ENCODE measurements around the gene CYP4B1. TPM values are rescaled to one million over a fixed set of nuclear protein-coding genes. Genes with fewer than 3 reads are reported as not detected.
A peak's percentile ranks its signal among the peaks of the same experiment; 100 is the strongest.

Gene CYP4B1
- total RNA-seq, 2 donors from 2014 or later = 12.5 to 30.0 TPM

GRCh38 chr1:46804926-46805325, 6.1 kb downstream of the CYP4B1 start:
- DNase-seq (no peak), ATAC-seq (no peak)
- no peak overlapping the region for H3K4me3 ChIP-seq

GRCh38 chr1:46805755-46806154, 6.9 kb downstream of the CYP4B1 start:
- H3K4me3 ChIP-seq = no peak overlapping the region

More at GRCh38 chr1:46804926-46805325, 6.1 kb downstream of the CYP4B1 start:
- H3K9me3 ChIP-seq = no peaks in the 10 kb centered on the region
- no peak overlapping the region for H3K27ac ChIP-seq
- intact Hi-C loops (cut with DNase I) = no loop called here
- no peaks in the 10 kb centered on the region for H3K27me3 ChIP-seq
- no peaks in the 10 kb centered on the region for H3K36me3 ChIP-seq (replicated peaks in 1 of 2; ENCODE audit: insufficient read depth in 1 of 2, low read depth in 2 of 2)
- WGBS, 2 donors = 65 to 81% methylated on average over 1 of the region's 1 CpG
- no peaks in the 10 kb centered on the region for H3K4me1 ChIP-seq
- TF ChIP-seq POLR2A (IDR thresholded peaks at IDR 0.05) = no peak
- no peak for TF ChIP-seq CTCF (IDR thresholded peaks at IDR 0.05)

GRCh38 chr1:46806196-46807020, 7.6 kb downstream of the CYP4B1 start:
- peak; percentile 20 to 53 (median 49) for DNase-seq
- H3K27me3 ChIP-seq = no peaks in the 10 kb centered on the region
- WGBS, 2 donors = 47 to 49% methylated on average over 13 of the region's 13 CpGs
- H3K9me3 ChIP-seq = no peaks in the 10 kb centered on the region
- H3K27ac ChIP-seq = peak overlapping the region; percentile 17 to 61 (median 48)
- no peaks in the 10 kb centered on the region for H3K4me1 ChIP-seq
- TF ChIP-seq CTCF (IDR thresholded peaks at IDR 0.05) (no peak), POLR2A (IDR thresholded peaks at IDR 0.05) (no peak)
- H3K36me3 ChIP-seq (replicated peaks in 1 of 2; ENCODE audit: insufficient read depth in 1 of 2, low read depth in 2 of 2) = no peaks in the 10 kb centered on the region
- no peak overlapping the region for H3K4me3 ChIP-seq
- intact Hi-C loops (cut with DNase I) = no loop called here
- peak; percentile 83 for ATAC-seq

More at GRCh38 chr1:46805755-46806154, 6.9 kb downstream of the CYP4B1 start:
- 78 to 83% methylated on average over 1 of the region's 1 CpG for WGBS, 2 donors
- ATAC-seq (no peak), DNase-seq (no peak)
- Histone ChIP-seq H3K4me1 (no peaks in the 10 kb centered on the region), H3K36me3 (replicated peaks in 1 of 2; ENCODE audit: insufficient read depth in 1 of 2, low read depth in 2 of 2) (no peaks in the 10 kb centered on the region), H3K27me3 (no peaks in the 10 kb centered on the region), H3K9me3 (no peaks in the 10 kb centered on the region), H3K27ac (peak overlapping the region; percentile 17 to 59 (median 34))
- intact Hi-C loops (cut with DNase I) = no loop called here
- no peak for TF ChIP-seq CTCF (IDR thresholded peaks at IDR 0.05)
- TF ChIP-seq POLR2A (IDR thresholded peaks at IDR 0.05) = no peak

- Histone ChIP-seq H3K4me1 (no peaks in the 10 kb centered on the region), H3K4me3 (no peak overlapping the region), H3K27me3 (no peaks in the 10 kb centered on the region), H3K27ac (peak overlapping the region in 3 of 4 donors; percentile 36 to 65 (median 61)), H3K9me3 (no peaks in the 10 kb centered on the region), H3K36me3 (replicated peaks in 1 of 2; ENCODE audit: insufficient read depth in 1 of 2, low read depth in 2 of 2) (no peaks in the 10 kb centered on the region)
- intact Hi-C loops (cut with DNase I) = no loop called here
- TF ChIP-seq CTCF (IDR thresholded peaks at IDR 0.05) (no peak), POLR2A (IDR thresholded peaks at IDR 0.05) (no peak)
- WGBS, 2 donors = 61 to 71% methylated on average over 7 of the region's 7 CpGs
- DNase-seq (no peak), ATAC-seq (no peak)
These were observed 8.5 kb downstream of the CYP4B1 start for GRCh38 chr1:46807046-46807972.

Data from body of pancreas (tissue), 4 donors.